Nephron progenitor cell (in vitro differentiated cells): ENCODE measurements around the gene CDK4.

Source experiments
- DNase-seq: peaks from one replicate; pipeline ENCODE4 v3.0.0; 2021
- H3K27ac Mint-ChIP-seq: 2 replicates; pipeline ENCODE4 v1.8.0; 2021; ENCODE audit warnings: mild to moderate bottlenecking, moderate library complexity, mixed read lengths
- H3K27me3 Mint-ChIP-seq: 2 replicates; pipeline ENCODE4 v1.8.0; 2021; ENCODE audit warnings: mild to moderate bottlenecking, low read depth, mixed read lengths; ENCODE audit not compliant: poor library complexity
- H3K36me3 Mint-ChIP-seq: 2 replicates; pipeline ENCODE4 v1.8.0; 2021; ENCODE audit warnings: low read depth, mixed read lengths
- H3K4me1 Mint-ChIP-seq: 2 replicates; pipeline ENCODE4 v1.8.0; 2021; ENCODE audit warnings: mixed read lengths
- H3K4me3 Mint-ChIP-seq: 2 replicates; pipeline ENCODE4 v1.8.0; 2021; ENCODE audit warnings: mild to moderate bottlenecking, moderate library complexity, mixed read lengths
- H3K9me3 Mint-ChIP-seq: 2 replicates; pipeline ENCODE4 v1.8.0; 2021; ENCODE audit warnings: mild to moderate bottlenecking, moderate library complexity, mixed read lengths
- TF ChIP-seq, protein P1 (sequence below): fragments of 200-600 bp; sonication (generic); IDR thresholded peaks from 2 replicates; pipeline ENCODE4 v1.5.0; 2021; ENCODE audit warnings: antibody characterized with exemption

The CDK4 gene

DNA sequence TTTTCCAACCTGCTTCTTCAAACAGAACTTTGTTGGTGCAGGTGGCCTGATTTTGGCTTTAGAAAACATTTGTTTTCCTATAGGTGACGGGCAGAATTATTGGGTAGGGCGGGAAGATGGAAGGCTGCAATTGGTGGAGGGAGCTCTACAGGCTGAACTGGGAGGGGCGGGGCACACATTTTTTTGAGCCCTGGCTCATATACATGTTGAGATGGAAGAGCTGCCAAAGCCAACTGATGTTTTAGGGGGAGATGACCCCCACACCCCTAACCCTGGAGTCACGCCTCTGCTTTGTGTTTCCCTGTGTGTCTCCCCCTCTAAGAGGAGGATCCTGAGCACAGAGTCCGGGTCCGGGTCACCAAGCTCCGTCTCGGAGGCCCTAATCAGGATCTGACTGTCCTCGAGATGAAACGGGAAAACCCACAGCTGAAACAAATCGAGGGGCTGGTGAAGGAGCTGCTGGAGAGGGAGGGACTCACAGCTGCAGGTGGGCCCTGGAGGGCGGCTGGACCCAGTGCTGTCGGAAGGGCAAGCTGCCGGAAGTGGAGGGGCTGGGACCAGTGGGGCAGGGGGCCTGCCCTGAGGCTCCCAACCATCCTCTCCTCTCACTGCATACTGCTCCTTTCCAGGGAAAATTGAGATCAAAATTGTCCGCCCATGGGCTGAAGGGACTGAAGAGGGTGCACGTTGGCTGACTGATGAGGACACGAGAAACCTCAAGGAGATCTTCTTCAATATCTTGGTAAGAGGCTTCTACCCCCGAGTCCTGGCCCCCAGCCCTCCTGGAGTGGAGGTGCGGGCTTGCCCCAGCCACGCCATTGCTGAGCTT, 32.1 kb downstream of the CDK4 start:
- no peak overlapping the region for H3K4me3 Mint-ChIP-seq
- no peaks in the 10 kb centered on the region for H3K4me1 Mint-ChIP-seq
- no peak overlapping the region for H3K27ac Mint-ChIP-seq
- no peak for DNase-seq
- no peaks in the 10 kb centered on the region for H3K9me3 Mint-ChIP-seq
- peaks cover 43% of the 10 kb centered on the region for H3K36me3 Mint-ChIP-seq
- TF ChIP-seq, protein P1, sequence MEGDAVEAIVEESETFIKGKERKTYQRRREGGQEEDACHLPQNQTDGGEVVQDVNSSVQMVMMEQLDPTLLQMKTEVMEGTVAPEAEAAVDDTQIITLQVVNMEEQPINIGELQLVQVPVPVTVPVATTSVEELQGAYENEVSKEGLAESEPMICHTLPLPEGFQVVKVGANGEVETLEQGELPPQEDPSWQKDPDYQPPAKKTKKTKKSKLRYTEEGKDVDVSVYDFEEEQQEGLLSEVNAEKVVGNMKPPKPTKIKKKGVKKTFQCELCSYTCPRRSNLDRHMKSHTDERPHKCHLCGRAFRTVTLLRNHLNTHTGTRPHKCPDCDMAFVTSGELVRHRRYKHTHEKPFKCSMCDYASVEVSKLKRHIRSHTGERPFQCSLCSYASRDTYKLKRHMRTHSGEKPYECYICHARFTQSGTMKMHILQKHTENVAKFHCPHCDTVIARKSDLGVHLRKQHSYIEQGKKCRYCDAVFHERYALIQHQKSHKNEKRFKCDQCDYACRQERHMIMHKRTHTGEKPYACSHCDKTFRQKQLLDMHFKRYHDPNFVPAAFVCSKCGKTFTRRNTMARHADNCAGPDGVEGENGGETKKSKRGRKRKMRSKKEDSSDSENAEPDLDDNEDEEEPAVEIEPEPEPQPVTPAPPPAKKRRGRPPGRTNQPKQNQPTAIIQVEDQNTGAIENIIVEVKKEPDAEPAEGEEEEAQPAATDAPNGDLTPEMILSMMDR, result no peak
- H3K27me3 Mint-ChIP-seq, result peaks cover 24% of the 10 kb centered on the region

DNA sequence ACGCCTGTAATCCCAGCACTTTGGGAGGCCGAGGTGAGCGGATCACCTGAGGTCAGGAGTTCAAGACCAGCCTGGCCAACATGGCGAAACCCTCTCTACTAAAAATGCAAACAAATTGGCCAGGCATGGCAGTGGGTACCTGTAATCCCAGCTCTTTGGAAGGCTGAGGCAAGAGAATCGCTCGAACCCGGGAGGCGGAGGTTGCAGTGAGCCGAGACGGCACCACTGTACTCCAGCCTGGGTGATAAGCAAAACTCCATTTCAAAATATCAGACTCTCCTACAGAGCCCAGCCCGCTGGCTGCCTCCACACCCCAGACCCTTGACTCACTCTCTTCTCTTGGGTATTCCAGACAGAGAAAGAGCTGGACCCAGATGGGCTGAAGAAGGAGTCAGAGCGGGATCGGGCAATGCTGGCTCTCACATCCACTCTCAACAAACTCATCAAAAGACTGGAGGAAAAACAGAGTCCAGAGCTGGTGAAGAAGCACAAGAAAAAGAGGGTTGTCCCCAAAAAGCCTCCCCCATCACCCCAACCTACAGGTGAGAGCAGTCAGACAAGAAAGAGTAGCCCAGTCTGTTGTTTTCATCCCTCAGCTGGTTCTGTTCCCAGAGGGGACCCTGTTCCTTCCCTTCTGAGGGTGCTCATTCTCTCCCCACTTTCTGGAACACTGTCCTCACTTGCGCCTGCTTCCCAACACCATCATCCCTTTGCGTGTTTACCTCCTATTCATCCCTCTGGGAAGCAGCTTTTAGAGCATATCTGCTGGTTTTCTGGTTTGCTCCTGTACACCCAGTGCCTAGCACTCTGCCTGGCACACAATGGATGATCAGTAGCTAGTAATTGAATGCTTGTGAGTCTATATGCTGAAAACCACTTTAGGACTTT, 33.2 kb downstream of the CDK4 start:
- Mint-ChIP-seq H3K4me3 (no peak overlapping the region), H3K9me3 (no peaks in the 10 kb centered on the region), H3K27me3 (peaks cover 13% of the 10 kb centered on the region), H3K4me1 (no peaks in the 10 kb centered on the region), H3K36me3 (peaks cover 43% of the 10 kb centered on the region), H3K27ac (no peak overlapping the region)
- TF ChIP-seq, protein P1, result no peak
- no peak for DNase-seq

DNA sequence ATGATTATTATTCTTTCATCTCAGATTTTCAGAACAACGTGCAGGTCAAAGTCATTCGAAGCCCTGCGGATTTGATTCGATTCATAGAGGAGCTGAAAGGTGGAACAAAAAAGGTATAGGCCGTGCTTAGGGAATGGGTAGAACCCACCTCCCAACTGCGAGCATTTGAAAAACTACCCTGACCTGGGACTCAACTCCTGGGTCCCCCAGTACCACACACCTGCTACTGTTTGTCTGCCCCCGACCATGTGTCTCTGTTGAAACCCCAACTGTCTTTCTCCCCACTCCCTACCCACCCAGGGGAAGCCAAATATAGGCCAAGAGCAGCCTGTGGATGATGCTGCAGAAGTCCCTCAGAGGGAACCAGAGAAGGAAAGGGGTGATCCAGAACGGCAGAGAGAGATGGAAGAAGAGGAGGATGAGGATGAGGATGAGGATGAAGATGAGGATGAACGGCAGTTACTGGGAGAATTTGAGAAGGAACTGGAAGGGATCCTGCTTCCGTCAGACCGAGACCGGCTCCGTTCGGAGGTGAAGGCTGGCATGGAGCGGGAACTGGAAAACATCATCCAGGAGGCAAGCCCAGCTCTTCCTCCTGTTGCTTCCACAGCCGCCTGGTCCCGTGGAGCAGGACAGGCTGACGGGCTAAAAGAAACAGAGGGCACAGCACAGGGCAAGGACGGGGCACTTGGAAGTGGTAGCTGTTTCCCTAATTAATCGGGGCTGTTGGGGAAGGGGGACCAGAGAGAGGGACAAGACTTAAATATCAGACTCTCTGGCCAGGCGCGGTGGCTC, 34.1 kb downstream of the CDK4 start:
- H3K4me1 Mint-ChIP-seq, result no peaks in the 10 kb centered on the region
- no peak overlapping the region for H3K4me3 Mint-ChIP-seq
- H3K27ac Mint-ChIP-seq, result no peak overlapping the region
- H3K27me3 Mint-ChIP-seq, result peaks cover 4% of the 10 kb centered on the region
- H3K36me3 Mint-ChIP-seq, result peaks cover 51% of the 10 kb centered on the region
- no peaks in the 10 kb centered on the region for H3K9me3 Mint-ChIP-seq
- TF ChIP-seq, protein P1, result no peak
- DNase-seq, result no peak

DNA sequence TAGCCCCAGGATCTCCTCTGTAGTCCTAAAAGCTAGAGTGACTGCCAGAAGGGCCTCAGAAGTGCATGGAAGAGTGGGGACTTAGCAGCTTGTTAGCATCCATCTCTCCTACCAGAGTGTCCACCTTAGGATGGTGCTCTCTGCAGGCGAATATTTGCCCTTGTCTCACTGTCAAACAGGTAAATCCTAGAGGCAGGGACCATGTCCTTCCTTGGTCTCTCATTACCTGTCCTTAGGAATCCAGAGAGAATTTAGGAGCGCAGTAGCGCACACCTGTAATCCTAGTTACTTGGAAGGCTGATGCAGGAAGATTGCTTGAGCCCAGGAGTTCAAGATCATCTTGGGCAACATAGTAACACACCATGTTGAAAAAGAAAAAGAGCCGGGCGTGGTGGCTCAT, 35.0 kb downstream of the CDK4 start:
- H3K9me3 Mint-ChIP-seq, result peaks cover 4% of the 10 kb centered on the region
- no peaks in the 10 kb centered on the region for H3K4me1 Mint-ChIP-seq
- H3K4me3 Mint-ChIP-seq, result no peak overlapping the region
- TF ChIP-seq, protein P1, result no peak
- H3K27ac Mint-ChIP-seq, result no peak overlapping the region
- no peak for DNase-seq
- peaks cover 57% of the 10 kb centered on the region for H3K36me3 Mint-ChIP-seq
- no peaks in the 10 kb centered on the region for H3K27me3 Mint-ChIP-seq

DNA sequence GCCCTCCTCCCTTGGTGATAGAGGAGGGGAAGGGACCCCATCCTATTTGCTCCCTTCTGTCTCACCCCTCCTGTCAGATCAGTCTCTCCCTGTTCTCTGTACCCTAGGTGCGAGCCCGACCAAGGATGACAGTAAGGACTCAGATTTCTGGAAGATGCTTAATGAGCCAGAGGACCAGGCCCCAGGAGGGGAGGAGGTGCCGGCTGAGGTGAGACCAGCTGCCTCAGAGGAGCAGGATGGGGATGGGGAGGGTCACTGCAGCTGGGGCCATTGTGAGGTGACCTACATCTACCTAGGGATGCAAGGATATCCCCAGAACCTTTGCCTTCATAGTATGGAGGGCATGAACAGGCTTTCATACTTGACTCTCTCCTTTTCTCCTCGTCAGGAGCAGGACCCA, 35.8 kb downstream of the CDK4 start:
- no peak for DNase-seq
- no peak overlapping the region for H3K4me3 Mint-ChIP-seq
- TF ChIP-seq, protein P1, result no peak
- no peak overlapping the region for H3K27ac Mint-ChIP-seq
- H3K27me3 Mint-ChIP-seq, result no peaks in the 10 kb centered on the region
- H3K9me3 Mint-ChIP-seq, result peaks cover 12% of the 10 kb centered on the region
- no peaks in the 10 kb centered on the region for H3K4me1 Mint-ChIP-seq
- H3K36me3 Mint-ChIP-seq, result peaks cover 59% of the 10 kb centered on the region
